Keratinocyte (primary cell): ENCODE results near the gene AP2A1. TPM values are rescaled to one million over a fixed set of nuclear protein-coding genes. Genes with fewer than 3 reads are reported as not detected.

Source experiments
- DNase-seq: peaks from one replicate; pipeline ENCODE4 v3.0.0-alpha.2; 2011; ENCODE audit warnings: low read depth, missing footprints, low spot score
- FAIRE-seq: peaks from 2 replicates; lab custom pipeline; 2011; peaks lifted over from hg19 to GRCh38; lab: Jason Lieb, UNC
- H2AFZ ChIP-seq: 2 replicates; pipeline ENCODE4 v1.6.0; 2012; ENCODE audit warnings: low read length, control low read depth, inconsistent platforms; ENCODE audit not compliant: control insufficient read depth
- H3K27ac ChIP-seq: 2 replicates; pipeline ENCODE4 v1.5.1; 2011; ENCODE audit warnings: low read length; ENCODE audit not compliant: control insufficient read depth, insufficient read depth
- H3K27me3 ChIP-seq: 3 replicates; pipeline ENCODE4 v1.6.0; 2011; ENCODE audit warnings: low read length; ENCODE audit not compliant: control insufficient read depth, insufficient read depth; ENCODE audit errors: extremely low read depth
- H3K36me3 ChIP-seq, 2 experiments: 2 replicates in 1 of 2; 3 replicates in 1 of 2; pipeline ENCODE4 v1.5.1; 2011; ENCODE audit warnings: low read length in 2 of 2, mild to moderate bottlenecking in 1 of 2; ENCODE audit not compliant: control insufficient read depth in 2 of 2, insufficient read depth in 2 of 2; ENCODE audit errors: extremely low read depth in 1 of 2
- H3K4me1 ChIP-seq: 3 replicates; pipeline ENCODE4 v1.5.1; 2011; ENCODE audit warnings: low read length; ENCODE audit not compliant: control insufficient read depth, insufficient read depth; ENCODE audit errors: extremely low read depth
- H3K4me2 ChIP-seq: 3 replicates; pipeline ENCODE4 v1.6.0; 2011; ENCODE audit warnings: low read depth, low read length; ENCODE audit not compliant: control insufficient read depth, insufficient read depth; ENCODE audit errors: extremely low read depth
- H3K4me3 ChIP-seq, 3 experiments: fragments of 200-600 bp in 1 of 3; sonication (generic) in 1 of 3; 2 replicates in 2 of 3; 3 replicates in 1 of 3; pipeline ENCODE4 v1.5.1; 2011 to 2016; ENCODE audit warnings: low read length in 3 of 3, mild to moderate bottlenecking in 3 of 3, control low read depth in 2 of 3, inconsistent platforms in 1 of 3, low read depth in 1 of 3, mixed read lengths in 1 of 3, mixed run types in 1 of 3, moderate library complexity in 1 of 3; ENCODE audit not compliant: control insufficient read depth in 2 of 3, insufficient read depth in 2 of 3; ENCODE audit errors: extremely low read depth in 1 of 3
- H3K79me2 ChIP-seq: 2 replicates; pipeline ENCODE4 v1.6.0; 2012; ENCODE audit warnings: low read length; ENCODE audit not compliant: control insufficient read depth, insufficient read depth
- H3K9ac ChIP-seq: 3 replicates; pipeline ENCODE4 v1.6.0; 2011; ENCODE audit warnings: low read length; ENCODE audit not compliant: control insufficient read depth, insufficient read depth; ENCODE audit errors: extremely low read depth
- H3K9me1 ChIP-seq: 3 replicates; pipeline ENCODE4 v1.6.0; 2011; ENCODE audit warnings: low read length; ENCODE audit not compliant: control insufficient read depth, insufficient read depth; ENCODE audit errors: extremely low read depth
- H3K9me3 ChIP-seq: 2 replicates; pipeline ENCODE4 v1.5.1; 2012; ENCODE audit warnings: low read depth, low read length; ENCODE audit not compliant: control insufficient read depth
- H4K20me1 ChIP-seq: 3 replicates; pipeline ENCODE4 v1.6.0; 2011; ENCODE audit warnings: low read length; ENCODE audit not compliant: control insufficient read depth, insufficient read depth; ENCODE audit errors: extremely low read depth
- CTCF ChIP-seq, 3 experiments: IDR thresholded peaks in 1 of 3; conservative IDR thresholded peaks in 1 of 3; optimal IDR thresholded peaks in 1 of 3; 2 replicates in 2 of 3; 3 replicates in 1 of 3; pipeline versions ENCODE3 to v1.5.1; 2011; ENCODE audit warnings: low read length in 3 of 3, mild to moderate bottlenecking in 3 of 3, moderate library complexity in 2 of 3, control low read depth in 1 of 3, inconsistent platforms in 1 of 3; ENCODE audit not compliant: insufficient read depth in 2 of 3; ENCODE audit errors: extremely low read depth in 1 of 3
- EZH2 ChIP-seq: IDR thresholded peaks from one replicate; pipeline ENCODE4 v1.6.1; 2012; ENCODE audit warnings: inconsistent platforms, mild to moderate bottlenecking, low read length, moderate library complexity
- dilution Hi-C: fragments of 300-500 bp; cut with MboI; formaldehyde crosslinking; loops from one replicate; pipeline ENCODE4 v1.7.0; 2020; ENCODE audit warnings: low sequenced_read_pairs; ENCODE audit not compliant: extremely low pct_ligation_motif_present
- polyA plus RNA-seq, 5 experiments: library from polyadenylated mRNA; depleted of rRNA in 3 of 5; stranded (reverse) in 3 of 5; stranded (forward) in 1 of 5; unstranded in 1 of 5; fragments of >200 nt; gene quantifications; 1 replicate in 1 of 5; 2 replicates in 3 of 5; 3 replicates in 1 of 5; pipeline versions ENCODE4 v1.2.1 to v1.2.3, GENCODE V29; 2011 to 2012; ENCODE audit warnings: missing spikeins in 2 of 5, low read depth in 1 of 5, low replicate concordance in 1 of 5

Gene AP2A1
- polyA plus RNA-seq, 1 donor (not counting 4 experiments of a cell fraction or from before 2014, with no cell fraction given) = 36.7 TPM

- H3K36me3 ChIP-seq = peaks cover 38% of the 10 kb centered on the region in 2 experiments
- FAIRE-seq = no peak
Measured at GRCh38 chr19:49800771-49801170, 34.0 kb downstream of the AP2A1 start.

GRCh38 chr19:49801401-49801888 is 34.6 kb downstream of the AP2A1 start:
- DNase-seq = no peak
- no peaks in the 10 kb centered on the region for H3K9me3 ChIP-seq
- no peaks in the 10 kb centered on the region for H3K4me1 ChIP-seq
- dilution Hi-C loops = no loop called here
- H3K36me3 ChIP-seq = peaks cover 33 to 36% of the 10 kb centered on the region in 2 experiments
- H4K20me1 ChIP-seq = no peaks in the 10 kb centered on the region
- H3K4me2 ChIP-seq = no peak overlapping the region
- no peak for FAIRE-seq
- H3K27me3 ChIP-seq = no peaks in the 10 kb centered on the region
- H3K9me1 ChIP-seq = no peaks in the 10 kb centered on the region
- H3K79me2 ChIP-seq = no peaks in the 10 kb centered on the region
- no peak overlapping the region for H2AFZ ChIP-seq
- H3K4me3 ChIP-seq = no peak overlapping the region
- TF ChIP-seq CTCF (optimal IDR thresholded peaks at IDR 0.05 in 1 of 3, IDR thresholded peaks at IDR 0.05 in 1 of 3, conservative IDR thresholded peaks at IDR 0.05 in 1 of 3; ENCODE audit: extremely low read depth in 1 of 3, insufficient read depth in 2 of 3, low read length in 3 of 3) = no peak
- TF ChIP-seq EZH2 = no peak
- H3K9ac ChIP-seq = no peak overlapping the region
- no peak overlapping the region for H3K27ac ChIP-seq

More at GRCh38 chr19:49800771-49801170, 34.0 kb downstream of the AP2A1 start:
- Histone ChIP-seq H3K9me1 (no peaks in the 10 kb centered on the region), H3K27me3 (no peaks in the 10 kb centered on the region), H3K79me2 (no peaks in the 10 kb centered on the region), H3K4me1 (no peaks in the 10 kb centered on the region), H3K4me3 (no peak overlapping the region), H3K9ac (no peak overlapping the region), H3K4me2 (no peak overlapping the region), H3K27ac (no peak overlapping the region), H4K20me1 (no peaks in the 10 kb centered on the region), H2AFZ (no peak overlapping the region), H3K9me3 (no peaks in the 10 kb centered on the region)
- DNase-seq = no peak
- dilution Hi-C loops = no loop called here
- TF ChIP-seq EZH2 = no peak
- TF ChIP-seq CTCF (optimal IDR thresholded peaks at IDR 0.05 in 1 of 3, IDR thresholded peaks at IDR 0.05 in 1 of 3, conservative IDR thresholded peaks at IDR 0.05 in 1 of 3; ENCODE audit: extremely low read depth in 1 of 3, insufficient read depth in 2 of 3, low read length in 3 of 3) = no peak
